HEK293T (cell line): ENCODE measurements around the gene LRMDA.

Experiments
- BHLHE40 ChIP-seq: fragments of 450-650 bp; IDR thresholded peaks from 2 replicates; pipeline ENCODE4 v1.6.1; 2016; ENCODE audit warnings: mild to moderate bottlenecking, moderate library complexity, borderline replicate concordance
- ELF4 ChIP-seq: fragments of 450-650 bp; IDR thresholded peaks from 2 replicates; pipeline ENCODE4 v1.6.1; 2017; ENCODE audit warnings: antibody characterized with exemption
- LEF1 ChIP-seq: fragments of 450-650 bp; IDR thresholded peaks from 2 replicates; pipeline ENCODE4 v1.6.1; 2017; ENCODE audit warnings: mild to moderate bottlenecking, borderline replicate concordance
- NFRKB ChIP-seq: fragments of 450-650 bp; IDR thresholded peaks from 2 replicates; pipeline ENCODE4 v1.6.1; 2016; ENCODE audit warnings: mild to moderate bottlenecking, moderate library complexity
- SUZ12 ChIP-seq: fragments of 450-650 bp; IDR thresholded peaks from 2 replicates; pipeline ENCODE4 v1.6.1; 2016; ENCODE audit warnings: mild to moderate bottlenecking
- ZNF384 ChIP-seq: fragments of 450-650 bp; IDR thresholded peaks from 2 replicates; pipeline ENCODE4 v1.6.1; 2016
- TF ChIP-seq, protein P1 (sequence below): fragments of 450-650 bp; IDR thresholded peaks from 2 replicates; pipeline ENCODE4 v1.6.1; 2016

DNA sequence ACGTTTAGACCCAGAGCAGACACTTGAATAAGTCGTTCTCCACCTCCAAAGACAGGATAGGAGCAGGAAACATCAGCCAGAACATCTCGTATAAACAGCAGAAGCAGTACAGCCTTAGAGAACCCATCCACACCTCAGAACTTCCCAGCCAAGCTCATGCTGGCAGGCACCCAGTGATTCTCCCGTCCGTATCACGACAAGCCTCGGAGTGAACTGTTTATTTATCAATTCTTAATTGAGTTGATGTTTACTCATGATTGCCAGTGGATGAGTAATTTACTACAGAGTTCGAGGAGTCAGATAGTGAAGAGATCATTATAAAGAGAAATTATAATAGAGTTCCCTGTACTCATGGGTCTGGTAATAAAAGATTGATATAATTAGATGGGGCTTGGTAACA is 811.5 kb downstream of the LRMDA start:
- no peak for TF ChIP-seq ZNF384
- no peak for TF ChIP-seq BHLHE40
- TF ChIP-seq SUZ12: no peak
- TF ChIP-seq, protein P1, sequence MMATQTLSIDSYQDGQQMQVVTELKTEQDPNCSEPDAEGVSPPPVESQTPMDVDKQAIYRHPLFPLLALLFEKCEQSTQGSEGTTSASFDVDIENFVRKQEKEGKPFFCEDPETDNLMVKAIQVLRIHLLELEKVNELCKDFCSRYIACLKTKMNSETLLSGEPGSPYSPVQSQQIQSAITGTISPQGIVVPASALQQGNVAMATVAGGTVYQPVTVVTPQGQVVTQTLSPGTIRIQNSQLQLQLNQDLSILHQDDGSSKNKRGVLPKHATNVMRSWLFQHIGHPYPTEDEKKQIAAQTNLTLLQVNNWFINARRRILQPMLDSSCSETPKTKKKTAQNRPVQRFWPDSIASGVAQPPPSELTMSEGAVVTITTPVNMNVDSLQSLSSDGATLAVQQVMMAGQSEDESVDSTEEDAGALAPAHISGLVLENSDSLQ: no peak
- no peak for TF ChIP-seq NFRKB
- TF ChIP-seq ELF4: no peak
- no peak for TF ChIP-seq LEF1
